Measurements from ENCODE around the gene LGI4.

DNA sequence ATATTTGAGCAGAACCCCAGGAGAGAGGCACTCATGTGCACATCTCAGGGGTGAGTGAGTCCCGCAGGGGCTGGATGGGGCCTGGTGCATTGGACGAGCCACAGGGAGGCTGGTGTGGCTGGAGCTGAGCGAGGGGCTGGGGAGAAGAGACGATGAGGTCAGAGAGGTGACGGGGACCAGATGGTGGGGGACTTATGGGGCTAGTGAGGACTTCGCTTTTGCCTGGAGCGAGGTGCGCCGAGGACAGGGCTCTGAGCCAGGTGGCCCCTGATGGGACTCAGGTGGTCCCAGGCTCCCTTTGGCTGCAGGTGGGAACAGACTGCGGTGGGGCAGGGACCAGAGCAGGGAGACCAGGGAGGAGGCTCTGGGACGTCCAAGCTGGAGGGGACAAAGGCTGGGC, 26.1 kb downstream of the LGI4 start:
- TF ChIP-seq EP300 (IDR thresholded peaks at IDR 0.05) (no peak), CTCF (IDR thresholded peaks at IDR 0.05) (no peak), POLR2A (IDR thresholded peaks at IDR 0.05) (no peak)
